Neural cell (in vitro differentiated cells): ENCODE results near the gene ADRA1B. TPM values are rescaled to one million over a fixed set of nuclear protein-coding genes. Genes with fewer than 3 reads are reported as not detected.
"Not testable (repeated sequence)": the region's sequence is repeated elsewhere in the genome, so short reads cannot be mapped to it uniquely, and the experiment has no call there.

Experiments used
- H2AFZ ChIP-seq: fragments of 200-600, 300-800 bp; sonication (generic), shearing (Covaris generic); 2 replicates; pipeline ENCODE4 v1.6.0; 2014; ENCODE audit warnings: low read depth, mild to moderate bottlenecking, antibody characterized with exemption, low read length, moderate library complexity
- H3F3A ChIP-seq: fragments of 200-600 bp; shearing (Covaris generic); 2 replicates; pipeline ENCODE4 v1.6.1; 2016; ENCODE audit warnings: mild to moderate bottlenecking, moderate library complexity, mixed read lengths, antibody characterized with exemption, low read length; ENCODE audit not compliant: insufficient read depth, poor library complexity, severe bottlenecking
- H3K27ac ChIP-seq: fragments of 200-600, 300-800 bp; sonication (generic), shearing (Covaris generic); 2 replicates; pipeline ENCODE4 v1.5.1; 2014; ENCODE audit warnings: mild to moderate bottlenecking, low read length, moderate library complexity
- H3K27me3 ChIP-seq: fragments of 300-800, 200-600 bp; sonication (generic), shearing (Covaris generic); 2 replicates; pipeline ENCODE4 v1.6.0; 2014; ENCODE audit warnings: mild to moderate bottlenecking, low read depth, low read length, moderate library complexity; ENCODE audit not compliant: insufficient read depth
- H3K36me3 ChIP-seq: fragments of 300-800, 200-600 bp; sonication (generic), shearing (Covaris generic); 2 replicates; pipeline ENCODE4 v1.5.1; 2014; ENCODE audit warnings: mild to moderate bottlenecking, antibody characterized with exemption, low read length, moderate library complexity; ENCODE audit not compliant: insufficient read depth
- H3K4me2 ChIP-seq: fragments of 300-800, 200-600 bp; sonication (generic), shearing (Covaris generic); 2 replicates; pipeline ENCODE4 v1.6.0; 2014; ENCODE audit warnings: mild to moderate bottlenecking, low read length
- H3K4me3 ChIP-seq: fragments of 300-800, 200-600 bp; sonication (generic), shearing (Covaris generic); 2 replicates; pipeline ENCODE4 v1.5.1; 2014; ENCODE audit warnings: mild to moderate bottlenecking, low read length, moderate library complexity
- H3K79me2 ChIP-seq: fragments of 200-600 bp; shearing (Covaris generic); replicated peaks from 2 replicates; pipeline ENCODE4 v1.6.0; 2014; ENCODE audit warnings: mild to moderate bottlenecking, low read length, moderate library complexity; ENCODE audit not compliant: insufficient read depth
- H3K9ac ChIP-seq: fragments of 300-800, 200-600 bp; sonication (generic), shearing (Covaris generic); 2 replicates; pipeline ENCODE4 v1.6.1; 2016; ENCODE audit warnings: mild to moderate bottlenecking, low read length, mixed read lengths
- H3K9me2 ChIP-seq: fragments of 200-600 bp; shearing (Covaris generic); 2 replicates; pipeline ENCODE4 v1.6.1; 2016; ENCODE audit warnings: mild to moderate bottlenecking, low read length, mixed read lengths; ENCODE audit not compliant: insufficient read depth
- H3K9me3 ChIP-seq: fragments of 200-600, 300-800 bp; sonication (generic), shearing (Covaris generic); 2 replicates; pipeline ENCODE4 v1.6.1; 2016; ENCODE audit warnings: mild to moderate bottlenecking, mixed run types, low read length, moderate library complexity, mixed read lengths
- H4K20me1 ChIP-seq: fragments of 200-600 bp; shearing (Covaris generic); 2 replicates; pipeline ENCODE4 v1.6.1; 2016; ENCODE audit warnings: mild to moderate bottlenecking, mixed run types; ENCODE audit not compliant: insufficient read depth
- CTCF ChIP-seq: fragments of 450-650 bp; IDR thresholded peaks from 2 replicates; pipeline ENCODE4 v1.5.1; 2014; ENCODE audit warnings: antibody characterized with exemption, mild to moderate bottlenecking, moderate library complexity; ENCODE audit not compliant: poor library complexity, severe bottlenecking
- EP300 ChIP-seq: fragments of 450-650 bp; conservative IDR thresholded peaks from 2 replicates; pipeline ENCODE4 v1.6.1; 2014; ENCODE audit warnings: antibody characterized with exemption, mild to moderate bottlenecking, moderate library complexity; ENCODE audit not compliant: poor library complexity, severe bottlenecking
- EZH2 ChIP-seq: fragments of 200-600, 300-800 bp; shearing (Covaris generic), sonication (generic); IDR thresholded peaks from 2 replicates; pipeline ENCODE4 v1.6.1; 2014; ENCODE audit warnings: antibody characterized with exemption, low read length, borderline replicate concordance, mild to moderate bottlenecking; ENCODE audit not compliant: insufficient read depth, poor library complexity, severe bottlenecking
- MXI1 ChIP-seq: fragments of 450-650 bp; conservative IDR thresholded peaks from 2 replicates; pipeline ENCODE4 v1.6.1; 2014; ENCODE audit warnings: antibody characterized with exemption, mild to moderate bottlenecking; ENCODE audit not compliant: poor library complexity, severe bottlenecking
- POLR2AphosphoS5 ChIP-seq: IDR thresholded peaks from 2 replicates; pipeline ENCODE4 v1.6.1; 2012
- RAD21 ChIP-seq: fragments of 450-650 bp; conservative IDR thresholded peaks from 2 replicates; pipeline ENCODE4 v1.6.1; 2014; ENCODE audit warnings: antibody characterized with exemption, mild to moderate bottlenecking, moderate library complexity
- SMC3 ChIP-seq: fragments of 450-650 bp; conservative IDR thresholded peaks from 2 replicates; pipeline ENCODE4 v1.6.1; 2014; ENCODE audit warnings: antibody characterized with exemption, mild to moderate bottlenecking, moderate library complexity; ENCODE audit not compliant: poor library complexity
- TAF1 ChIP-seq: IDR thresholded peaks from 2 replicates; pipeline ENCODE4 v1.6.1; 2012; ENCODE audit warnings: low read depth
- polyA plus RNA-seq: library from polyadenylated mRNA; depleted of rRNA; stranded (reverse); fragments of >200 nt; gene quantifications from 2 replicates; pipeline ENCODE4 v1.2.3, GENCODE V29; 2014
- TF ChIP-seq, protein P1 (sequence below): IDR thresholded peaks from 2 replicates; pipeline ENCODE4 v1.6.1; 2012; ENCODE audit warnings: borderline replicate concordance

The ADRA1B gene
- polyA plus RNA-seq, 1 donor from 2014 or later = 1.1 TPM

DNA sequence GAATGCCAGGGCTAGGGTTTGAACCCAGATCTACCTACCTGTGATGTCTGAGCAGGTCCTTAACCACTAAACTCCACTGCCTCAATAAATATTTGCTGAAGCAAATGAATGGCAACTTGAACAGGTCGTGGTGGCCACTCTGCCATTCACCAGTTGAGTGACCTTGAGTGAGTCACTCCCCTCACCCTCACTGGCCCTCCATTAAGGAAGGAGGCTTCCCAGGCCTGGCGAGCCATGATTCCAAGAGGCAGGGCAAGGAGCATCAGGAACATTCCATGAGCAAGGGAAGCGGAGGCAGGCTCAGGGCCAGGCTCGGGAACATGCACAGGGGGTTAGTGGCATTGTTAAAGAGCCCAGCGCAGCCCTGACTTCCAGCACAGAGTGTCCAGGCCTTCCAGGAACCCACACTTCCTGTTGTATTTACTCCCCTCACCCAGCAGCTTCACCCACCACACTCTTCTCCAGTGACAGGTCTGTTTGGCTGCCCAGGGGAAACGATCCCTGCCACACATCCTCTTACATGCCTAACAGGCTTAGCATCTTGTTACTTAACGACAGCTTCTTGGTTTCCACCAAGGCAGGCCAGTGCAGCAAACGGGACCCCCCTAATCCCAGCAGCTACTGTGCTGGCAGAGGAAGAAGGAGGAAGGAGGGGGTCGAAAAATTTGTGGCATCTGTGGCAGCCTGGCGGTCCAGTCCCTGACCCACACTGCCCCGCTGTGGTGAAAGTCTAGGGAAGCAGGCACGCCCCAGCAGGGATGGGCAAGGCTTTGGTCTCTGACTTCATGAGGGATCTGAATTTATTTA, 49.0 kb downstream of the ADRA1B start:
- no peaks in the 10 kb centered on the region for H3K9me2 ChIP-seq
- H3K36me3 ChIP-seq = no peaks in the 10 kb centered on the region
- H3K9ac ChIP-seq = no peak overlapping the region
- no peaks in the 10 kb centered on the region for H4K20me1 ChIP-seq
- no peak overlapping the region for H3K4me3 ChIP-seq
- peaks cover 9% of the 10 kb centered on the region for H3K27me3 ChIP-seq
- no peak overlapping the region for H2AFZ ChIP-seq
- H3K4me2 ChIP-seq = no peak overlapping the region
- no peak overlapping the region for H3K27ac ChIP-seq
- H3K79me2 ChIP-seq = no peaks in the 10 kb centered on the region
- no peaks in the 10 kb centered on the region for H3F3A ChIP-seq
- TF ChIP-seq RAD21 (peak; percentile 42), MXI1 (no peak), SMC3 (peak; percentile 31), POLR2AphosphoS5 (no peak), EZH2 (no peak)
- no peaks in the 10 kb centered on the region for H3K9me3 ChIP-seq

GRCh38 chr5:159965838-159966128, 49.5 kb downstream of the ADRA1B start:
- not testable (repeated sequence) for H3K79me2 ChIP-seq, H3K9me2 ChIP-seq, H3K4me3 ChIP-seq, H3K27ac ChIP-seq, H3K36me3 ChIP-seq, H2AFZ ChIP-seq, H4K20me1 ChIP-seq, H3K9me3 ChIP-seq, H3K4me2 ChIP-seq, H3F3A ChIP-seq, H3K9ac ChIP-seq
- H3K27me3 ChIP-seq = peaks cover 15% of the 10 kb centered on the region

GRCh38 chr5:159969966-159970365, 53.7 kb downstream of the ADRA1B start:
- H3F3A ChIP-seq = no peaks in the 10 kb centered on the region
- H2AFZ ChIP-seq = no peak overlapping the region
- no peak overlapping the region for H3K9ac ChIP-seq
- no peaks in the 10 kb centered on the region for H3K9me3 ChIP-seq
- H3K27ac ChIP-seq = no peak overlapping the region
- no peak overlapping the region for H3K4me2 ChIP-seq
- no peaks in the 10 kb centered on the region for H3K9me2 ChIP-seq
- H3K4me3 ChIP-seq = no peak overlapping the region
- H3K79me2 ChIP-seq = no peaks in the 10 kb centered on the region
- H3K36me3 ChIP-seq = no peaks in the 10 kb centered on the region
- peaks cover 40% of the 10 kb centered on the region for H3K27me3 ChIP-seq
- H4K20me1 ChIP-seq = no peaks in the 10 kb centered on the region
- TF ChIP-seq SMC3 (no peak), MXI1 (no peak), EP300 (no peak), EZH2 (no peak), TAF1 (no peak), POLR2AphosphoS5 (no peak), RAD21 (no peak), CTCF (no peak)
- TF ChIP-seq, protein P1, sequence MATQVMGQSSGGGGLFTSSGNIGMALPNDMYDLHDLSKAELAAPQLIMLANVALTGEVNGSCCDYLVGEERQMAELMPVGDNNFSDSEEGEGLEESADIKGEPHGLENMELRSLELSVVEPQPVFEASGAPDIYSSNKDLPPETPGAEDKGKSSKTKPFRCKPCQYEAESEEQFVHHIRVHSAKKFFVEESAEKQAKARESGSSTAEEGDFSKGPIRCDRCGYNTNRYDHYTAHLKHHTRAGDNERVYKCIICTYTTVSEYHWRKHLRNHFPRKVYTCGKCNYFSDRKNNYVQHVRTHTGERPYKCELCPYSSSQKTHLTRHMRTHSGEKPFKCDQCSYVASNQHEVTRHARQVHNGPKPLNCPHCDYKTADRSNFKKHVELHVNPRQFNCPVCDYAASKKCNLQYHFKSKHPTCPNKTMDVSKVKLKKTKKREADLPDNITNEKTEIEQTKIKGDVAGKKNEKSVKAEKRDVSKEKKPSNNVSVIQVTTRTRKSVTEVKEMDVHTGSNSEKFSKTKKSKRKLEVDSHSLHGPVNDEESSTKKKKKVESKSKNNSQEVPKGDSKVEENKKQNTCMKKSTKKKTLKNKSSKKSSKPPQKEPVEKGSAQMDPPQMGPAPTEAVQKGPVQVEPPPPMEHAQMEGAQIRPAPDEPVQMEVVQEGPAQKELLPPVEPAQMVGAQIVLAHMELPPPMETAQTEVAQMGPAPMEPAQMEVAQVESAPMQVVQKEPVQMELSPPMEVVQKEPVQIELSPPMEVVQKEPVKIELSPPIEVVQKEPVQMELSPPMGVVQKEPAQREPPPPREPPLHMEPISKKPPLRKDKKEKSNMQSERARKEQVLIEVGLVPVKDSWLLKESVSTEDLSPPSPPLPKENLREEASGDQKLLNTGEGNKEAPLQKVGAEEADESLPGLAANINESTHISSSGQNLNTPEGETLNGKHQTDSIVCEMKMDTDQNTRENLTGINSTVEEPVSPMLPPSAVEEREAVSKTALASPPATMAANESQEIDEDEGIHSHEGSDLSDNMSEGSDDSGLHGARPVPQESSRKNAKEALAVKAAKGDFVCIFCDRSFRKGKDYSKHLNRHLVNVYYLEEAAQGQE = no peak
